Natural killer cell (primary cell): ENCODE data around the gene FBN3. TPM values are rescaled to one million over a fixed set of nuclear protein-coding genes. Genes with fewer than 3 reads are reported as not detected.
A peak's percentile ranks its signal among the peaks of the same experiment; 100 is the strongest.
"Not testable (repeated sequence)": the region's sequence is repeated elsewhere in the genome, so short reads cannot be mapped to it uniquely, and the experiment has no call there.

Source experiments
- ATAC-seq, 3 donors: fragments of 150-1000 bp in 2 of 3; fragments of 200-7000 bp in 1 of 3; cut with Tn5 transposase; 1 replicate in 1 of 3; 2 replicates in 2 of 3; pipeline ENCODE4 v1.10.0; 2021; ENCODE audit warnings: mild to moderate bottlenecking in 2 of 3, moderate library complexity in 2 of 3
- DNase-seq, 2 donors: peaks; one replicate each; pipeline versions ENCODE4 v3.0.0 to v3.0.0-alpha.2; 2013 to 2021; ENCODE audit warnings: mixed read lengths in 1 of 2
- H3K27ac ChIP-seq: one replicate; pipeline ENCODE4 v1.5.1; 2013; ENCODE audit warnings: mild to moderate bottlenecking, low read length
- H3K27me3 ChIP-seq: one replicate; pipeline ENCODE4 v1.6.1; 2013; ENCODE audit warnings: low read length; ENCODE audit not compliant: control insufficient read depth, insufficient read depth
- H3K36me3 ChIP-seq: one replicate; pipeline ENCODE4 v1.6.1; 2013; ENCODE audit warnings: low read length; ENCODE audit not compliant: control insufficient read depth, insufficient read depth
- H3K4me1 ChIP-seq: one replicate; pipeline ENCODE4 v1.6.1; 2013; ENCODE audit warnings: low read length; ENCODE audit not compliant: control insufficient read depth, insufficient read depth
- H3K4me3 ChIP-seq: one replicate; pipeline ENCODE4 v1.5.1; 2013; ENCODE audit warnings: low read length
- H3K9me3 ChIP-seq: one replicate; pipeline ENCODE4 v1.6.1; 2013; ENCODE audit warnings: low read length; ENCODE audit not compliant: control insufficient read depth, insufficient read depth
- H3K27ac Mint-ChIP-seq, 2 donors: one replicate each; pipeline ENCODE4 v1.8.0; 2022; ENCODE audit warnings: mild to moderate bottlenecking in 2 of 2, mixed read lengths in 2 of 2, moderate library complexity in 1 of 2
- H3K27me3 Mint-ChIP-seq, 2 donors: one replicate each; pipeline ENCODE4 v1.8.0; 2022; ENCODE audit warnings: low read depth in 2 of 2, mixed read lengths in 2 of 2
- H3K36me3 Mint-ChIP-seq: one replicate; pipeline ENCODE4 v1.8.0; 2022; ENCODE audit warnings: mixed read lengths
- H3K4me1 Mint-ChIP-seq, 2 donors: one replicate each; pipeline ENCODE4 v1.8.0; 2022; ENCODE audit warnings: mixed read lengths in 2 of 2
- H3K4me3 Mint-ChIP-seq: one replicate; pipeline ENCODE4 v1.8.0; 2022; ENCODE audit warnings: mild to moderate bottlenecking, moderate library complexity, mixed read lengths
- H3K9me3 Mint-ChIP-seq, 2 donors: one replicate each; pipeline ENCODE4 v1.8.0; 2022; ENCODE audit warnings: mixed read lengths in 2 of 2
- WGBS: methylation state at CpG from one replicate; pipeline ENCODE4 v1.1.7; 2013; ENCODE audit warnings: missing lambda C conversion rate; ENCODE audit not compliant: insufficient coverage; 5-methylcytosine and 5-hydroxymethylcytosine counted together
- intact Hi-C: fragments of 100-400 bp; cut with micrococcal nuclease; formaldehyde crosslinking; loops from one replicate; pipeline ENCODE4 v1.14.2; 2022
- total RNA-seq, 4 donors: library from RNA; stranded (reverse); fragments of 120-200 nt in 1 of 4; gene quantifications; one replicate each; pipeline versions ENCODE4 v1.2.3 to v1.2.4, GENCODE V29; 2013 to 2022
- TF ChIP-seq, protein P1 (sequence below): fragments of 200-600 bp; IDR thresholded peaks from one replicate; pipeline ENCODE4 v1.8.0; 2022; ENCODE audit warnings: antibody characterized with exemption

FBN3 gene
- total RNA-seq, 3 donors from 2014 or later (not counting 1 experiment from before 2014, with no cell fraction given): 0.25 TPM; not detected in 2

- Mint-ChIP-seq H3K9me3 (no peaks in the 10 kb centered on the region), H3K36me3 (no peaks in the 10 kb centered on the region), H3K27me3 (no peaks in the 10 kb centered on the region), H3K4me3 (no peak overlapping the region), H3K27ac (no peak overlapping the region), H3K4me1 (peaks cover under 1% of the 10 kb centered on the region in 2 donors)
- no peak for ATAC-seq
- no peak overlapping the region for H3K27ac ChIP-seq
- no peaks in the 10 kb centered on the region for H3K27me3 ChIP-seq
- no peaks in the 10 kb centered on the region for H3K4me1 ChIP-seq
- H3K36me3 ChIP-seq: no peaks in the 10 kb centered on the region
- intact Hi-C loops: no loop called here
- TF ChIP-seq, protein P1, sequence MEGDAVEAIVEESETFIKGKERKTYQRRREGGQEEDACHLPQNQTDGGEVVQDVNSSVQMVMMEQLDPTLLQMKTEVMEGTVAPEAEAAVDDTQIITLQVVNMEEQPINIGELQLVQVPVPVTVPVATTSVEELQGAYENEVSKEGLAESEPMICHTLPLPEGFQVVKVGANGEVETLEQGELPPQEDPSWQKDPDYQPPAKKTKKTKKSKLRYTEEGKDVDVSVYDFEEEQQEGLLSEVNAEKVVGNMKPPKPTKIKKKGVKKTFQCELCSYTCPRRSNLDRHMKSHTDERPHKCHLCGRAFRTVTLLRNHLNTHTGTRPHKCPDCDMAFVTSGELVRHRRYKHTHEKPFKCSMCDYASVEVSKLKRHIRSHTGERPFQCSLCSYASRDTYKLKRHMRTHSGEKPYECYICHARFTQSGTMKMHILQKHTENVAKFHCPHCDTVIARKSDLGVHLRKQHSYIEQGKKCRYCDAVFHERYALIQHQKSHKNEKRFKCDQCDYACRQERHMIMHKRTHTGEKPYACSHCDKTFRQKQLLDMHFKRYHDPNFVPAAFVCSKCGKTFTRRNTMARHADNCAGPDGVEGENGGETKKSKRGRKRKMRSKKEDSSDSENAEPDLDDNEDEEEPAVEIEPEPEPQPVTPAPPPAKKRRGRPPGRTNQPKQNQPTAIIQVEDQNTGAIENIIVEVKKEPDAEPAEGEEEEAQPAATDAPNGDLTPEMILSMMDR: no peak
- DNase-seq: no peak
- H3K9me3 ChIP-seq: no peaks in the 10 kb centered on the region
- WGBS: 81% methylated on average over 7 of the region's 7 CpGs
- H3K4me3 ChIP-seq: no peak overlapping the region
These were observed 14.4 kb upstream of the FBN3 start for GRCh38 chr19:8163759-8164158.

DNA sequence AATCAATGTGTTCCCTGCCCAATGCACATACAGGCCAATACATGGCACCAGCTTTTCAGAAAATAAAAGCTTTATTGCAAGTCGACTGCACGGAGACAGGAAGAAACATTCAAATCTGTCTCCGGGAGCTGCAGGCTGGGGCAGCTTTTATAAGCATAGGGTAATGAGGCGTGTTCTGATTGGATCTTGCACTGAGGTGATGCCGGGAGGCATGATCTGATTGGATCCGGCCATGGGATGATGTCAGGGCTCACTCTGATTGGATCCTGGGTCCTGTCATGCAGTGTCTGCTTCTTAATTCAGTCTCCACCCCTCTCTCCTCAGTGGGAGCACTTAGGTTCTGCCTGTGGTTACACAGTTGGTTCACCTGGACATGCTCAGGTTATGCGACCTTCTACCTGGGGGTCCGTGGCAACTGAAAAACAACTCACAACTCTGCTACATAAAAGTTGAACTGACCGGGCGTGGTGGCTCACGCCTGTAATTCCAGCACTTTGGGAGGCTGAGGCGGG is 11.8 kb upstream of the FBN3 start:
- Histone ChIP-seq H3K4me3 (no peak overlapping the region), H3K4me1 (no peaks in the 10 kb centered on the region), H3K27ac (no peak overlapping the region), H3K27me3 (no peaks in the 10 kb centered on the region), H3K36me3 (no peaks in the 10 kb centered on the region), H3K9me3 (no peaks in the 10 kb centered on the region)
- no peak for ATAC-seq
- Mint-ChIP-seq H3K36me3 (no peaks in the 10 kb centered on the region), H3K27ac (no peak overlapping the region), H3K27me3 (peaks cover 6 to 8% of the 10 kb centered on the region in 2 donors), H3K9me3 (no peaks in the 10 kb centered on the region), H3K4me3 (no peak overlapping the region), H3K4me1 (peaks cover 7% of the 10 kb centered on the region in 2 donors)
- intact Hi-C loops: no loop called here
- no peak for DNase-seq
- TF ChIP-seq, protein P1: no peak
- WGBS: 65% methylated on average over 12 of the region's 12 CpGs

DNA sequence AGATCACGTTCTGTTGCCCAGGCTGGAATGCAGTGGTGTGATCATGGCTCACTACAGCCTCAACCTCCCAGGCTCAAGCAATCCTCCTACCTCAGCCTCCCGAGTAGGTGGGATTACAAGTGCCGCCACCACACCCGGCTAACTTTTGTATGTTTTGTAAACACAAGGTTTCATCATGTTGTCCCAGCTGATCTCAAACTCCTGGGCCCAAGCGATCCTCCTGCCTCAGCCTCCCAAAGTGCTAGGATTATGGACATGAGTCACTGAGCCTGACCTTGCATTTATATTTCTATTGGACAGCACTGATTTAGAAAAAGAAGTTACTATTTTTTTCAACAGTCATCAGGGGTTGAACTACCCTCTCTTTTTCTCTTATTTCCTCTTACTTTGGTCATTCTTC is 9.9 kb upstream of the FBN3 start:
- H3K36me3 Mint-ChIP-seq, H3K4me3 Mint-ChIP-seq, H3K27me3 Mint-ChIP-seq, H3K27ac ChIP-seq, H3K27me3 ChIP-seq, H3K4me3 ChIP-seq, ATAC-seq, DNase-seq, H3K36me3 ChIP-seq, H3K9me3 Mint-ChIP-seq, H3K27ac Mint-ChIP-seq, H3K4me1 ChIP-seq, H3K9me3 ChIP-seq: not testable (repeated sequence)
- intact Hi-C loops: loop anchor here (5.0 kb wide), 2 partner anchors 33 to 48 kb away; partner anchors contain the start of gene CERS4
- H3K4me1 Mint-ChIP-seq: peaks cover 7 to 12% of the 10 kb centered on the region in 2 donors
- 100% methylated on average over 5 of the region's 5 CpGs for WGBS

- Histone ChIP-seq H3K27ac (no peak overlapping the region), H3K4me1 (no peaks in the 10 kb centered on the region), H3K4me3 (no peak overlapping the region), H3K36me3 (no peaks in the 10 kb centered on the region), H3K9me3 (no peaks in the 10 kb centered on the region), H3K27me3 (peaks cover 3% of the 10 kb centered on the region)
- no peaks in the 10 kb centered on the region for H3K36me3 Mint-ChIP-seq
- TF ChIP-seq, protein P1: peak; percentile 77
- peaks cover 6 to 8% of the 10 kb centered on the region in 2 donors for H3K27me3 Mint-ChIP-seq
- intact Hi-C loops: loop anchor here (1.0 to 5.0 kb wide), 4 partner anchors 34 to 214 kb away; partner anchors contain the start of gene CERS4
- H3K9me3 Mint-ChIP-seq: no peaks in the 10 kb centered on the region
- H3K4me1 Mint-ChIP-seq: peaks cover 7 to 12% of the 10 kb centered on the region in 2 donors
- H3K27ac Mint-ChIP-seq: peak overlapping the region in 1 of 2 donors; percentile 61
- DNase-seq (peak; percentile 25 to 86), ATAC-seq (peak; percentile 82 to 94 (median 90))
- WGBS: 42% methylated on average over 12 of the region's 14 CpGs
- no peak overlapping the region for H3K4me3 Mint-ChIP-seq
These were observed 9.2 kb upstream of the FBN3 start for GRCh38 chr19:8158411-8159074.
